ENCODE data around the gene DCLRE1A. TPM values are rescaled to one million over a fixed set of nuclear protein-coding genes. Genes with fewer than 3 reads are reported as not detected.
A peak's percentile ranks its signal among the peaks of the same experiment; 100 is the strongest.

The DCLRE1A gene
- total and polyA plus RNA-seq, 3 experiments from 2014 or later = 6.3 to 20.2 (median 16.9) TPM

DNA sequence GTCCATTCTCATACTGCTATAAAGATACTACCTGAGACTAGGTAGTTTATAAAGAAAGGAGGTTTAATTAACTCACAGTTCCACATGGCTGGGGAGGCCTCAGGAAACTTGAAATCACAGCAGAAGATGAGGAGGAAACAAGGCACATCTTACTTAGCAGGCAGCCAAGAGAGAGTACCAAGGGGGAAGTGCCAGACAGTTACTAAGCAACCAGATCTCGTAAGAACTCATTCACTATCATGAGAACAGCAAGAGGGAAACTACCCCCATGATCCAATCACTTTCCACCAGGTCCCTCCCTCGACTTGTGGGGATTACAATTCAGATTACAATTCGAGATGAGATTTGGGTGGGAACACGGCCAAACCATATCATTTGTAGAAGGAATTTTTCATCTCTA is 36.9 kb upstream of the DCLRE1A start:
- Histone ChIP-seq H3K27ac (ENCODE audit: low read depth, low read length) (no peak overlapping the region), H3K9me3 (ENCODE audit: low read length) (no peaks in the 10 kb centered on the region), H3K36me3 (ENCODE audit: insufficient read depth, low read length) (no peaks in the 10 kb centered on the region), H3K27me3 (ENCODE audit: insufficient read depth, low read length, poor library complexity, severe bottlenecking) (no peaks in the 10 kb centered on the region), H3K4me1 (ENCODE audit: insufficient read depth, low read length) (no peaks in the 10 kb centered on the region), H3K4me3 (ENCODE audit: low read length) (no peak overlapping the region)
- H3K36me3 Mint-ChIP-seq = peaks cover 11 to 56% (median 28%) of the 10 kb centered on the region in 3 donors
- no peaks in the 10 kb centered on the region for H3K9me3 Mint-ChIP-seq
- peaks cover 0 to 11% (median 6%) of the 10 kb centered on the region in 3 donors for H3K4me1 Mint-ChIP-seq
- no peak overlapping the region for H3K4me3 Mint-ChIP-seq
- CTCF ChIA-PET = no interaction called here
- DNase-seq = no peak
- no peak overlapping the region for H3K27ac Mint-ChIP-seq
- POLR2A ChIA-PET = no interaction called here
- no peaks in the 10 kb centered on the region for H3K27me3 Mint-ChIP-seq

DNA sequence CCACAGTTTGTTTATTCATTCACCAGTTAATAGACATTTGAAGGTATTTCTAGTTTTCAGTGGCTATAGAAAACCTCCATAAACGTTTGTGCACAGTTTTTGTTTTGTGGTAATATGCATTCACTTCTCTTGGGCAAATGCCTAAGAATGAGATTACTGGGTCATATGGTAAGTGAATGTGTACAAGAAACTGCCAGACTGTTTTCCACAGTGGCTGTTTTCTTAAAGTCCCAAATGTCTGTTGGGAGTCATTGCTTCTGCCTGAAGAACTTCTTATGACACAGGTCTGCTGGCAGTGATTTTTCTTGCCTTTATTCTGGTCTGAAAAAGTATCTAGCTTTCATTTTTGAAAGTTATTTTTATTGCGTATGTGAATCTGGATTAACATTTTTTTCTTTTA is 36.0 kb upstream of the DCLRE1A start:
- Mint-ChIP-seq H3K36me3 (peaks cover 4 to 56% (median 27%) of the 10 kb centered on the region in 3 donors), H3K4me3 (no peak overlapping the region), H3K4me1 (peaks cover 0 to 11% (median 6%) of the 10 kb centered on the region in 3 donors), H3K9me3 (no peaks in the 10 kb centered on the region), H3K27me3 (no peaks in the 10 kb centered on the region), H3K27ac (no peak overlapping the region)
- no peak for DNase-seq
- H3K27me3 ChIP-seq (ENCODE audit: insufficient read depth, low read length, poor library complexity, severe bottlenecking) = no peaks in the 10 kb centered on the region
- H3K4me1 ChIP-seq (ENCODE audit: insufficient read depth, low read length) = no peaks in the 10 kb centered on the region
- peaks cover 4% of the 10 kb centered on the region for H3K36me3 ChIP-seq (ENCODE audit: insufficient read depth, low read length)
- H3K27ac ChIP-seq (ENCODE audit: low read depth, low read length) = no peak overlapping the region
- H3K9me3 ChIP-seq (ENCODE audit: low read length) = no peaks in the 10 kb centered on the region
- CTCF ChIA-PET = no interaction called here
- no peak overlapping the region for H3K4me3 ChIP-seq (ENCODE audit: low read length)
- POLR2A ChIA-PET = no interaction called here

DNA sequence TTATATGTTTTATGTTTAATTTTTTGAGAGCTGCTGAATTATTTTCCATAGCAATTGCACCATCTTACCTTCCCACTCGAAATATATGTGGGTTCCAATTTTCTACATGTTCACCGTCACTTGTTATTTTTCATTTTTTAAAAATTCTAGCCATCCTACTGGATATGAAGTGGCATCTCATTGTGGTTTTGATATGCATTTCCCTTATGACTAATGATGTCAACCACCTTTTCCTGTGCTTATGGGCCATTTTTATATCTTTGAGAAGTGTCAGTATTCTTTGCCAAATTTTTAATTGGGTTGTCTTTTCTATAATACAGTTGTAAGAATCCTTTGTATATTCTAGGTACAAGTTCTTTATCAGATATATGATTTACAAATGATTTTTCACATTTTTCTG is 28.4 kb upstream of the DCLRE1A start:
- CTCF ChIA-PET = no interaction called here
- POLR2A ChIA-PET = no interaction called here
- peaks cover 5% of the 10 kb centered on the region for H3K36me3 ChIP-seq (ENCODE audit: insufficient read depth, low read length)
- H3K4me3 ChIP-seq (ENCODE audit: low read length) = no peak overlapping the region
- Mint-ChIP-seq H3K4me1 (peaks cover 18 to 25% (median 23%) of the 10 kb centered on the region in 3 donors), H3K27me3 (no peaks in the 10 kb centered on the region), H3K9me3 (peaks cover 0 to 3% (median 0%) of the 10 kb centered on the region in 5 donors), H3K36me3 (peaks cover 19 to 62% (median 41%) of the 10 kb centered on the region in 3 donors), H3K4me3 (no peak overlapping the region), H3K27ac (peak overlapping the region in 2 of 8 donors; percentile 32 to 37)
- no peaks in the 10 kb centered on the region for H3K27me3 ChIP-seq (ENCODE audit: insufficient read depth, low read length, poor library complexity, severe bottlenecking)
- DNase-seq = peak in 1 of 5 donors; percentile 1
- H3K9me3 ChIP-seq (ENCODE audit: low read length) = no peaks in the 10 kb centered on the region
- no peak overlapping the region for H3K27ac ChIP-seq (ENCODE audit: low read depth, low read length)
- no peaks in the 10 kb centered on the region for H3K4me1 ChIP-seq (ENCODE audit: insufficient read depth, low read length)

- H3K4me1 ChIP-seq (ENCODE audit: insufficient read depth, low read length) = no peaks in the 10 kb centered on the region
- H3K27me3 ChIP-seq (ENCODE audit: insufficient read depth, low read length, poor library complexity, severe bottlenecking) = no peaks in the 10 kb centered on the region
- Mint-ChIP-seq H3K27ac (no peak overlapping the region), H3K9me3 (peaks cover 0 to 3% (median 0%) of the 10 kb centered on the region in 5 donors), H3K4me3 (no peak overlapping the region), H3K4me1 (peaks cover 22 to 30% (median 29%) of the 10 kb centered on the region in 3 donors), H3K27me3 (no peaks in the 10 kb centered on the region), H3K36me3 (peaks cover 15 to 55% (median 34%) of the 10 kb centered on the region in 3 donors)
- CTCF ChIA-PET = no interaction called here
- POLR2A ChIA-PET = no interaction called here
- DNase-seq = no peak
- H3K4me3 ChIP-seq (ENCODE audit: low read length) = no peak overlapping the region
- peaks cover 4% of the 10 kb centered on the region for H3K36me3 ChIP-seq (ENCODE audit: insufficient read depth, low read length)
- H3K27ac ChIP-seq (ENCODE audit: low read depth, low read length) = no peak overlapping the region
- H3K9me3 ChIP-seq (ENCODE audit: low read length) = no peaks in the 10 kb centered on the region
These were observed 26.4 kb upstream of the DCLRE1A start for GRCh38 chr10:113880236-113880635.

GRCh38 chr10:113879691-113880090 is 25.8 kb upstream of the DCLRE1A start:
- no peak overlapping the region for H3K27ac Mint-ChIP-seq
- no peak overlapping the region for H3K27ac ChIP-seq (ENCODE audit: low read depth, low read length)
- no peaks in the 10 kb centered on the region for H3K27me3 Mint-ChIP-seq
- ChIA-PET POLR2A (no interaction called here), CTCF (no interaction called here)
- no peaks in the 10 kb centered on the region for H3K36me3 ChIP-seq (ENCODE audit: insufficient read depth, low read length)
- no peaks in the 10 kb centered on the region for H3K9me3 ChIP-seq (ENCODE audit: low read length)
- H3K27me3 ChIP-seq (ENCODE audit: insufficient read depth, low read length, poor library complexity, severe bottlenecking) = no peaks in the 10 kb centered on the region
- H3K4me1 Mint-ChIP-seq = peaks cover 27 to 36% (median 34%) of the 10 kb centered on the region in 3 donors
- no peak for DNase-seq
- no peak overlapping the region for H3K4me3 Mint-ChIP-seq
- peaks cover 15 to 55% (median 33%) of the 10 kb centered on the region in 3 donors for H3K36me3 Mint-ChIP-seq
- H3K4me3 ChIP-seq (ENCODE audit: low read length) = no peak overlapping the region
- H3K9me3 Mint-ChIP-seq = peaks cover 0 to 3% (median 0%) of the 10 kb centered on the region in 5 donors
- no peaks in the 10 kb centered on the region for H3K4me1 ChIP-seq (ENCODE audit: insufficient read depth, low read length)

DNA sequence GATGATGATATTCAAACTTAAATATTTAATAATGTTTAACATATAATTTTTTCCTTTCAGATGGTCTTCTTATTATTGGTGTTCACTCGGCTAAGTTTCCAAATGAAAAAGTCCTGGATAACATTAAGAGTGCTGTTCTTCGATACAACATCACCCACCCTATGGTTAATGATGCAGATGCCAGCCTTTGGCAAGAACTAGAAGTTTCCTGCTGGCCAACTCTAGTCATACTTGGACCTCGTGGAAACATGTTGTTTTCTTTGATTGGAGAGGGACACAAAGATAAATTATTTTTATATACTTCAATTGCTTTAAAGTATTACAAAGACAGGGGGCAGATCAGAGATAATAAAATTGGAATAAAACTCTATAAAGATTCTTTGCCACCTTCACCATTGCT is 22.6 kb upstream of the DCLRE1A start:
- no peak overlapping the region for H3K27ac ChIP-seq (ENCODE audit: low read depth, low read length)
- CTCF ChIA-PET = no interaction called here
- peaks cover 18 to 27% (median 23%) of the 10 kb centered on the region in 3 donors for H3K4me1 Mint-ChIP-seq
- H3K4me3 Mint-ChIP-seq = no peak overlapping the region
- POLR2A ChIA-PET = no interaction called here
- no peak overlapping the region for H3K27ac Mint-ChIP-seq
- H3K9me3 ChIP-seq (ENCODE audit: low read length) = no peaks in the 10 kb centered on the region
- DNase-seq = no peak
- no peaks in the 10 kb centered on the region for H3K27me3 Mint-ChIP-seq
- H3K9me3 Mint-ChIP-seq = peaks cover 0 to 10% (median 6%) of the 10 kb centered on the region in 5 donors
- peaks cover 11 to 42% (median 21%) of the 10 kb centered on the region in 3 donors for H3K36me3 Mint-ChIP-seq
- H3K36me3 ChIP-seq (ENCODE audit: insufficient read depth, low read length) = no peaks in the 10 kb centered on the region
- H3K4me3 ChIP-seq (ENCODE audit: low read length) = no peak overlapping the region
- H3K4me1 ChIP-seq (ENCODE audit: insufficient read depth, low read length) = no peaks in the 10 kb centered on the region
- no peaks in the 10 kb centered on the region for H3K27me3 ChIP-seq (ENCODE audit: insufficient read depth, low read length, poor library complexity, severe bottlenecking)

GRCh38 chr10:113875212-113875611 is 21.3 kb upstream of the DCLRE1A start:
- Mint-ChIP-seq H3K36me3 (peaks cover 11 to 41% (median 22%) of the 10 kb centered on the region in 3 donors), H3K4me3 (no peak overlapping the region), H3K9me3 (peaks cover 0 to 10% (median 6%) of the 10 kb centered on the region in 5 donors), H3K27ac (no peak overlapping the region), H3K27me3 (no peaks in the 10 kb centered on the region), H3K4me1 (peaks cover 16 to 26% (median 26%) of the 10 kb centered on the region in 3 donors)
- Histone ChIP-seq H3K4me1 (ENCODE audit: insufficient read depth, low read length) (no peaks in the 10 kb centered on the region), H3K27me3 (ENCODE audit: insufficient read depth, low read length, poor library complexity, severe bottlenecking) (no peaks in the 10 kb centered on the region), H3K27ac (ENCODE audit: low read depth, low read length) (no peak overlapping the region), H3K9me3 (ENCODE audit: low read length) (no peaks in the 10 kb centered on the region), H3K4me3 (ENCODE audit: low read length) (no peak overlapping the region), H3K36me3 (ENCODE audit: insufficient read depth, low read length) (no peaks in the 10 kb centered on the region)
- POLR2A ChIA-PET = no interaction called here
- no peak for DNase-seq
- CTCF ChIA-PET = no interaction called here

GRCh38 chr10:113872139-113873030 is 18.5 kb upstream of the DCLRE1A start:
- H3K9me3 Mint-ChIP-seq = peaks cover 0 to 10% (median 6%) of the 10 kb centered on the region in 5 donors
- no peaks in the 10 kb centered on the region for H3K9me3 ChIP-seq (ENCODE audit: low read length)
- CTCF ChIA-PET = no interaction called here
- H3K27me3 ChIP-seq (ENCODE audit: insufficient read depth, low read length, poor library complexity, severe bottlenecking) = no peaks in the 10 kb centered on the region
- no peak overlapping the region for H3K27ac ChIP-seq (ENCODE audit: low read depth, low read length)
- H3K4me1 ChIP-seq (ENCODE audit: insufficient read depth, low read length) = no peaks in the 10 kb centered on the region
- peaks cover 11 to 37% (median 18%) of the 10 kb centered on the region in 3 donors for H3K36me3 Mint-ChIP-seq
- H3K27me3 Mint-ChIP-seq = no peaks in the 10 kb centered on the region
- POLR2A ChIA-PET = no interaction called here
- H3K36me3 ChIP-seq (ENCODE audit: insufficient read depth, low read length) = peaks cover 3% of the 10 kb centered on the region
- H3K4me3 ChIP-seq (ENCODE audit: low read length) = no peak overlapping the region
- peak overlapping the region in 1 of 8 donors; percentile 58 for H3K27ac Mint-ChIP-seq
- DNase-seq = no peak
- no peak overlapping the region for H3K4me3 Mint-ChIP-seq
- H3K4me1 Mint-ChIP-seq = peaks cover 26 to 50% (median 39%) of the 10 kb centered on the region in 3 donors

All from CD8-positive, alpha-beta memory T cell (primary cell).